ENCODE measurements around the gene PLSCR1.
A peak's percentile ranks its signal among the peaks of the same experiment; 100 is the strongest.

Gene PLSCR1

GRCh38 chr3:146544002-146544928 is at the start of gene PLSCR1:
Gene PLSCR1 (minus strand): TSS chr3:146544607. CDS start chr3:146536552, 8,055 bp downstream.
- DNase-seq (peak; percentile 83), ATAC-seq (peak; percentile 91)

GRCh38 chr3:146593776-146594175 is 49.4 kb upstream of the PLSCR1 start:
- Mint-ChIP-seq H3K36me3 (ENCODE audit: low read depth) (no peaks in the 10 kb centered on the region), H3K4me3 (no peak overlapping the region), H3K27ac (no peak overlapping the region), H3K4me1 (no peaks in the 10 kb centered on the region), H3K27me3 (peaks cover 7% of the 10 kb centered on the region), H3K9me3 (no peaks in the 10 kb centered on the region)
- no peak for ATAC-seq
- DNase-seq, result no peak

More at GRCh38 chr3:146544002-146544928, at the start of gene PLSCR1:
- H3K4me1 Mint-ChIP-seq, result peaks cover 51% of the 10 kb centered on the region
- peak within 1 kb of the TSS; percentile 88 for H3K4me3 Mint-ChIP-seq
- H3K27me3 Mint-ChIP-seq, result no peaks in the 10 kb centered on the region
- H3K36me3 Mint-ChIP-seq (ENCODE audit: low read depth), result peaks cover 8% of the 10 kb centered on the region
- no peaks in the 10 kb centered on the region for H3K9me3 Mint-ChIP-seq
- peak within 1 kb of the TSS; percentile 83 for H3K27ac Mint-ChIP-seq

GRCh38 chr3:146590521-146590920 is 46.1 kb upstream of the PLSCR1 start:
- Mint-ChIP-seq H3K36me3 (ENCODE audit: low read depth) (no peaks in the 10 kb centered on the region), H3K9me3 (no peaks in the 10 kb centered on the region), H3K4me1 (no peaks in the 10 kb centered on the region), H3K27ac (no peak overlapping the region), H3K27me3 (peaks cover 2% of the 10 kb centered on the region), H3K4me3 (no peak overlapping the region)
- no peak for ATAC-seq
- DNase-seq, result no peak

- Mint-ChIP-seq H3K36me3 (ENCODE audit: low read depth) (no peaks in the 10 kb centered on the region), H3K9me3 (no peaks in the 10 kb centered on the region), H3K4me1 (no peaks in the 10 kb centered on the region), H3K27me3 (peaks cover 5% of the 10 kb centered on the region), H3K4me3 (no peak overlapping the region), H3K27ac (no peak overlapping the region)
- DNase-seq (peak; percentile 9), ATAC-seq (no peak)
Measured at GRCh38 chr3:146589899-146590508, 45.6 kb upstream of the PLSCR1 start.

- no peaks in the 10 kb centered on the region for H3K36me3 Mint-ChIP-seq (ENCODE audit: low read depth)
- DNase-seq (no peak), ATAC-seq (no peak)
- peaks cover 6% of the 10 kb centered on the region for H3K27me3 Mint-ChIP-seq
- H3K4me3 Mint-ChIP-seq, result no peak overlapping the region
- no peaks in the 10 kb centered on the region for H3K9me3 Mint-ChIP-seq
- no peaks in the 10 kb centered on the region for H3K4me1 Mint-ChIP-seq
- no peak overlapping the region for H3K27ac Mint-ChIP-seq
Measured at GRCh38 chr3:146585156-146585555, 40.7 kb upstream of the PLSCR1 start.

- Mint-ChIP-seq H3K4me3 (no peak overlapping the region), H3K9me3 (no peaks in the 10 kb centered on the region), H3K4me1 (no peaks in the 10 kb centered on the region), H3K27ac (no peak overlapping the region), H3K27me3 (peaks cover 6% of the 10 kb centered on the region), H3K36me3 (ENCODE audit: low read depth) (no peaks in the 10 kb centered on the region)
- ATAC-seq (peak; percentile 15), DNase-seq (no peak)
Measured at GRCh38 chr3:146581951-146582467, 37.6 kb upstream of the PLSCR1 start.

GRCh38 chr3:146581080-146581601 is 36.7 kb upstream of the PLSCR1 start:
- Mint-ChIP-seq H3K4me3 (no peak overlapping the region), H3K4me1 (no peaks in the 10 kb centered on the region), H3K9me3 (no peaks in the 10 kb centered on the region), H3K27ac (no peak overlapping the region), H3K36me3 (ENCODE audit: low read depth) (no peaks in the 10 kb centered on the region), H3K27me3 (peaks cover 6% of the 10 kb centered on the region)
- no peak for ATAC-seq
- no peak for DNase-seq

GRCh38 chr3:146577662-146578061 is 33.3 kb upstream of the PLSCR1 start:
- Mint-ChIP-seq H3K9me3 (no peaks in the 10 kb centered on the region), H3K36me3 (ENCODE audit: low read depth) (no peaks in the 10 kb centered on the region), H3K4me3 (no peak overlapping the region), H3K4me1 (no peaks in the 10 kb centered on the region), H3K27ac (no peak overlapping the region), H3K27me3 (no peaks in the 10 kb centered on the region)
- DNase-seq, result no peak
- ATAC-seq, result no peak

- Mint-ChIP-seq H3K27me3 (no peaks in the 10 kb centered on the region), H3K9me3 (no peaks in the 10 kb centered on the region), H3K4me1 (no peaks in the 10 kb centered on the region), H3K36me3 (ENCODE audit: low read depth) (no peaks in the 10 kb centered on the region), H3K27ac (no peak overlapping the region), H3K4me3 (no peak overlapping the region)
- no peak for ATAC-seq
- no peak for DNase-seq
Measured at GRCh38 chr3:146575636-146576035, 31.2 kb upstream of the PLSCR1 start.

GRCh38 chr3:146574173-146574572 is 29.8 kb upstream of the PLSCR1 start:
- DNase-seq, result no peak
- no peak for ATAC-seq
- Mint-ChIP-seq H3K36me3 (ENCODE audit: low read depth) (no peaks in the 10 kb centered on the region), H3K27ac (no peak overlapping the region), H3K27me3 (no peaks in the 10 kb centered on the region), H3K4me3 (no peak overlapping the region), H3K9me3 (no peaks in the 10 kb centered on the region), H3K4me1 (no peaks in the 10 kb centered on the region)

GRCh38 chr3:146569314-146569713 is 24.9 kb upstream of the PLSCR1 start:
- no peak for DNase-seq
- Mint-ChIP-seq H3K36me3 (ENCODE audit: low read depth) (no peaks in the 10 kb centered on the region), H3K4me3 (no peak overlapping the region), H3K27me3 (no peaks in the 10 kb centered on the region), H3K4me1 (no peaks in the 10 kb centered on the region), H3K27ac (no peak overlapping the region), H3K9me3 (no peaks in the 10 kb centered on the region)
- no peak for ATAC-seq

GRCh38 chr3:146566138-146566537 is 21.7 kb upstream of the PLSCR1 start:
- H3K36me3 Mint-ChIP-seq (ENCODE audit: low read depth), result no peaks in the 10 kb centered on the region
- H3K4me1 Mint-ChIP-seq, result no peaks in the 10 kb centered on the region
- no peak overlapping the region for H3K4me3 Mint-ChIP-seq
- H3K27me3 Mint-ChIP-seq, result no peaks in the 10 kb centered on the region
- no peaks in the 10 kb centered on the region for H3K9me3 Mint-ChIP-seq
- no peak overlapping the region for H3K27ac Mint-ChIP-seq
- no peak for DNase-seq
- ATAC-seq, result no peak

GRCh38 chr3:146561879-146562278 is 17.5 kb upstream of the PLSCR1 start:
- no peak overlapping the region for H3K27ac Mint-ChIP-seq
- no peaks in the 10 kb centered on the region for H3K36me3 Mint-ChIP-seq (ENCODE audit: low read depth)
- no peak for ATAC-seq
- no peak overlapping the region for H3K4me3 Mint-ChIP-seq
- no peaks in the 10 kb centered on the region for H3K4me1 Mint-ChIP-seq
- H3K27me3 Mint-ChIP-seq, result no peaks in the 10 kb centered on the region
- no peaks in the 10 kb centered on the region for H3K9me3 Mint-ChIP-seq
- no peak for DNase-seq

GRCh38 chr3:146561463-146561862 is 17.1 kb upstream of the PLSCR1 start:
- H3K36me3 Mint-ChIP-seq (ENCODE audit: low read depth), result no peaks in the 10 kb centered on the region
- no peak for ATAC-seq

GRCh38 chr3:146560678-146561077 is 16.3 kb upstream of the PLSCR1 start:
- Mint-ChIP-seq H3K27ac (no peak overlapping the region), H3K27me3 (no peaks in the 10 kb centered on the region), H3K4me1 (no peaks in the 10 kb centered on the region), H3K36me3 (ENCODE audit: low read depth) (no peaks in the 10 kb centered on the region), H3K4me3 (no peak overlapping the region), H3K9me3 (no peaks in the 10 kb centered on the region)
- DNase-seq (no peak), ATAC-seq (no peak)

More at GRCh38 chr3:146561463-146561862, 17.1 kb upstream of the PLSCR1 start:
- H3K27me3 Mint-ChIP-seq, result no peaks in the 10 kb centered on the region
- no peaks in the 10 kb centered on the region for H3K9me3 Mint-ChIP-seq
- H3K27ac Mint-ChIP-seq, result no peak overlapping the region
- no peak overlapping the region for H3K4me3 Mint-ChIP-seq
- no peaks in the 10 kb centered on the region for H3K4me1 Mint-ChIP-seq
- no peak for DNase-seq

All from activated naive CD8-positive, alpha-beta T cell treated with anti-CD3 and anti-CD28 coated beads, Interleukin-2, amount 50 U/mL, for 24 hours (primary cell).